ENCODE data around the gene STMN3.
"Not testable (repeated sequence)": the region's sequence is repeated elsewhere in the genome, so short reads cannot be mapped to it uniquely, and the experiment has no call there.

STMN3 gene

DNA sequence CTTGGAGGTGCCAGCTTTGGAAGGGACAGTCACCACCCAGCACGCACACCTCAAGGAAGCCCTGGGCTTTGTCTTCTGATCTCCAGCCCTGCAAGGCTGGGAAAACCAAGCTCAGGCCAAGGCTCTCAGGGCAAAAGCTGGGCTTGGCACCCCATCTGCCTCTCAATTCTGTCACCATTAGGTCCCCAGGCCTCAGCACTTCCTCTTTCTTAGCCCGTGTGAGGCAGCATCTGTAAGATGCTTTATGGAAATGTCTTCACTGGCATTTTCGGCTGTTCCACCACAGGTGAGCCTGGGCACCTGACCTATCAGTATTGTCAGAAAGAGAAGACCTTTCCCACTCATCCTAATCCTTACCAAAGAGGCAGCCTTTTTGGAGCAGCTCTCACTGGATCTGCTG is 50.9 kb downstream of the STMN3 start:
- DNase-seq = no peak

DNA sequence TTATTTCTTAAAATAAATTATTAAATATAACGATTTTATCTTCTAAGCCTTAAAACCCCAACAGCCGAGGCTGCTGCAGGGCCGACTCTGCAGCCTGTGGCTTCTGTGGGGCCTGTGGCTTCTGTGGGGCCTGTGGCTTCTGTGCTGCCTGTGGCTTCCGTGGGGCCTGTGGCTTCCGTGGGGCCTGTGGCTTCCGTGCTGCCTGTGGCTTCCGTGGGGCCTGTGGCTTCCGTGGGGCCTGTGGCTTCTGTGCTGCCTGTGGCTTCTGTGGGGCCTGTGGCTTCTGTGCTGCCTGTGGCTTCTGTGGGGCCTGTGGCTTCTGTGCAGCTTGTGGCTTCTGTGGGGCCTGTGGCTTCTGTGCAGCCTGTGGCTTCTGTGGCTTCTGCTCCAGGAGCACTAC is 51.5 kb downstream of the STMN3 start:
- not testable (repeated sequence) for DNase-seq

- no peak for DNase-seq
These were observed 53.7 kb downstream of the STMN3 start for GRCh38 chr20:63599396-63600050.

GRCh38 chr20:63598479-63599395 is 54.5 kb downstream of the STMN3 start:
- no peak for DNase-seq

DNA sequence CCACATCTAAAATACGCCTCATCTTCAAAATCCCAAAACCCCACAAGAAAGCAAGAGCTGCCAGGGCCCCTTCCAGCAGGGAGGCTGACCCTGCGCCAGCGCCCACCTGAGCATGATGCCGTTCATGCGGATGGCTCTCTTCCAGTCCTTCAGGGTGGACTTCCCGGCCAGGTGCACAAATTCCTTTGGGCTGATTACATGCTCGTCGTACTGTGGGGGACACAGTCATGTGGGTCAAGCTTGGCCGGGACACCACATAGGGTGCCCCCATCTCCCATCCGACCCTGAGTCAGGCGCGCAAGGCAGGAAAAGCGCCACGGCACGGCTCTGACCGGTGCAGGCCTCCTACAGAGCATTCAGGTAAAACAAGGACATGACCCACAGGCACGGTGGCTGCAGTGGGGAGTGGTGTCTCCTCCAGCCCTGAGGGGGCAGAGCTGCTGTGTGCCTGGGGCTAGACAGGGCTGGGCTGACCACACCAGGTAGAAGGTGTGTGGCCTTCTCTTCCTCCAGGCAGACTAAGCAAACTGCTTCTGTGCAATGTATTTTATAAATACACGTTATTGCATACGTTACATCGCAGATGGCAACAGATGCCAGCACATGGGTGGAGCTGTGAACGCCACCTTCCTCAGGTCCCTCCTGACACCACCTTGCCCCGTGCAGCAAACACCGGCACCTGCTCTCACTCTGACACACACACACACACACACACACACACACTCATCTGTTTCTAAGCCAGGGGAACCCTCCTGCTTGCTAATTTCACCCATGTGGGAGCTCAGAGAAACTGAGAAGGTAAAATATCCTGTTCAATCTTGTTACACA is 55.4 kb downstream of the STMN3 start:
- no peak for DNase-seq

- DNase-seq = no peak
These were observed 56.8 kb downstream of the STMN3 start for GRCh38 chr20:63596423-63596822.

DNA sequence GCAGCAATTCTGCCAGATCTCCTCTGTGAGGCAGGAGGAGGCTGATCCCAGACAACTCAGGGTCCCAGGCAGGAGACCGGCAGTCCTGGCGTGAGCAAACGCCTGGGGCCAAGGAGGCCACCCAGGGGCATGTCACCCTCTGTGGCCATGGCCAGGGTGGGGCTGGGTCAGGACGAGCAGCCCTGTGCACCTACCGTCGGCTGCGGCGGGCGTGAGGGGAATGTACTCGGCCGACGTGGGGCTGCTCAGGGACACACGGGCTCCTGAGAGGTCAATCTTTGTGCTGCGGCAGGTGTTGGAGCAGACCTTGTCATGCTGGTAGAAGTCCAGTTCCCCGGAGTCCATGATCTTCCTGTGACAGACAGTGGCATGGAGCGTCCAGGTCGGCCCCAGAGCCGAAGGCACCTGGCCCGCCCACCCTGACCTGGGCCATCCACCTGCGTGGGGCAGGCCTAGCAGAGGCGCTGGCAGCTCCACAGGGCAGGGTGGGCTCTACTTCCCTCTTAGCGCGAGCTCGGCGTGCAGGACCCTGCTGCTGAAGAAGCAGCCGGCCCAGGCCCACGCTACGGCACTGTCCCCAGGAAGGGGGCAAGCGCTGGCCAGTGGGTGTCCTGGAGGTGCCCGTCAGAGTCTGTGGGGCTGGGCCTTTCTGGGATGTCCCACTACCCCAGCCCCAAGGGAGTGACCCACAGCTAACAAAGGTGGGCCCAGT is 57.7 kb downstream of the STMN3 start:
- DNase-seq = no peak

DNA sequence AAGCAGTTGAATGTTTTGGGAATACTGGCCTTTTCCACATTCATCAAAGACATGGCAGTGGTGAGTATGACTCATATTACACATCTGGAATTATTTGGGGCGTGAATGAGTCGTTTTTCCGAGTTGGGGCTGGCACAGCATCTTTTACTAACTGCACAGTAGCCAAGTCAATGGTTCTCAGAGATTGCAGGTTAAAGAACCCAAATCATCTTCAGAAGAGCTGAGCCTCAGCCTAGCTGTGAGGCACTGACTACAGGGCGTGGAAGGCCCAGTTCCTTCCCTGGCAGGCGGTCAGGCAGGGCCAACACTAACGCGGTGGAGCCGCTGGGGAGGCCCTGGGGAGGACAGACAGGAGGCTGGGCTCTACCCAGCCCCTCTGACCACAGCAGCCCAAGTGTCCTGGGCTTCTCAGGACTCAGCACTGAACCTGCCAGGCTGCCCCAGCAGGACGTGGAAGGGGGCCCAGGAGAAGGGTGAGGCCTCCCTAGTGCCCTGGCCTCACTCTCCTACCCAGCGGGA is 59.1 kb downstream of the STMN3 start:
- DNase-seq = no peak

- DNase-seq = no peak
These were observed 60.6 kb downstream of the STMN3 start for GRCh38 chr20:63592661-63593060.

- DNase-seq = no peak
These were observed 61.4 kb downstream of the STMN3 start for GRCh38 chr20:63591786-63592355.

DNA sequence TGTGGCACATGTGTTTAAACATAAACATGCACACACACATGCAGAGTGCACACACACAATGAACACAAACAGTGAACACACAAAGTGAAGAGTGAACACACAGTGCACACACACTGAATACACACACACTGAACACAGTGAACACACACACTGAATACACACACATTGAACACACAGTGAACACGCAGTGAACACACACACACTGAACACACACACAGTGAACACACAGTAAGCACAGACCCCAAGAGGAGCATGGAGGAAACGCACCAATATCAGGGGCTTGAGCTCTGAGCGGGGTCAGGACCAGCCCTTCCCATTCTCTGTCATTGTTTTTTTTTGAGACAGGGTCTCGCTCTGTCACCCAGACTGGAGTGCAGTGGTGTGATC is 62.1 kb downstream of the STMN3 start:
- no peak for DNase-seq

DNA sequence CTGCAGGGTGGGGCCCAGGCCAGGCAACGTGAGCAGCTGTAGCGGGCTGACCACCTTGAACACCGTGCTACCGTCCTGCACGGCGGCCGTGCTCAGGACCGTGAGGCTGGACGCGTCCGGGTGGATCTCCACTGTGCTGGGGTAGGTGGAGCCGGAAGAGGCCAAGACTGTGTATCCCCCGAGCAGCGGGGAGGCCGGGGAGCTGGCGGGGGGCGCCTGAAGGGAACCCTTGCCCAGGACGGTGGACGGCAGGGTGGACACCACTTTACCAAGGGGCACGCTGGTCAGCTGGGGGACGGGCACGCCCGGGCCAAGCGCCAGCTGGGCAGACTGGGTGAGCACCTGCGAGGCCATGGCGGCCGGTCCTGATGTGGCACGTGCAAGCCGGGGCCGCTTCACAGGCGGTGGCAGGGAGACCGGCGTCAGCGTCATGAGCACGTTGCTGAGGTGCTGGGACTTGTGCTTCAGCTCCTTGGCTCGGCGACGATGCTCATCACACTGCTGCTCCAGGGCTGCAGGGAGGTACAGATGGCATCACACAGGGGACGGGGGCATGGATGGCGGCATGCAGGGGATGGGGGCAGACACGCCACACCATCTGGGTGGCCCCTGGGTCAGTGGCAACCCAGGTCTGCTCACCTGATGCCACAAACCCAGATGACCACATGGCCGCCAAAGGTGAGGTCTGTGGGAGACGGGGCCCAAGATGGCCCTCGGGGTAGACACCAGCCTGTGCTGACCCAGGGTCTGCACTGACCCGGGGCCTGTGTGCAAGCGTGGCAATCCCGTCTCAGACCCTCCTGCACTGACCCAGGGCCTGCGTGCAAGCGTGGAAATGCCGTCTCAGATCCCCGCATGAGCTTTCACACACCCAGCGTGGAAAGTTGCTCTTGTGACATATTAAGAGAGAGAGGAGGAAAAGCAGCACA is 62.7 kb downstream of the STMN3 start:
- DNase-seq = no peak

Data from NK-92 treated with Interleukin-12 subunit alpha and Interleukin-12 subunit beta, amount 100 ng/mL, for 24 hours (cell line).